Measurements from ENCODE around the gene TSPAN9. TPM values are rescaled to one million over a fixed set of nuclear protein-coding genes. Genes with fewer than 3 reads are reported as not detected.

The TSPAN9 gene
- total RNA-seq, 1 experiment from 2014 or later, result 7.7 TPM

DNA sequence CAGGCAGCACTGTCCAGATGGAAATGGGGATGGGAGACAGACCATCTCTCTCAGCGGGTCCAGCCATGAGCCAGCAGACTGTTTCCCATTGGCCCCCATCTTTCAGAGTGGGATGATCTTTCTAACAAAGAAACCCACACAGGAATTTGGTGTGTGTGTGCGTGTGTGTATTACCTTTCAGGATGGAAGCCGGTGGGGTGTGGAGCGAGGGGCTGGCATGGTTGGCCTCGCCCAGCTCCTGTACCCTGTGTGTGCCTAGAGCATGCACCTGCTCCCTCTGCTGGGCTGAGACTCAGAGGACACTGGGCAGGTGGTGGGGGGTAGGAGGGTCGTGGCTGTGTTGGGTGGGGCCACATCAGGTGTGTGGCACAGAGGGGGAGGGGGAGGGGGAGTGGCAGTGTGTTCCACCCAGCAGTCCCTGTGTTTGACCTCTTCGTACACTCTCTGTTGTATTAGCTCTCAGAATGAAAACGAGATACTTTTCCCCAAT, 33.0 kb upstream of the TSPAN9 start:
- BruUV-seq (replicated peaks), result no TSS peak
- Histone ChIP-seq H3K4me3 (ENCODE audit: low read depth in 2 of 2, low read length in 2 of 2) (no peak overlapping the region), H3K9me3 (ENCODE audit: control insufficient read depth, insufficient read depth, low read depth, low read length) (no peaks in the 10 kb centered on the region), H3K27ac (ENCODE audit: low read length) (no peak overlapping the region), H3K36me3 (ENCODE audit: control insufficient read depth, insufficient read depth, low read length) (no peaks in the 10 kb centered on the region), H3K27me3 (ENCODE audit: control insufficient read depth, insufficient read depth, low read length) (no peaks in the 10 kb centered on the region), H3K4me1 (ENCODE audit: control insufficient read depth, insufficient read depth, low read length) (no peaks in the 10 kb centered on the region)
- CTCF ChIA-PET, result no interaction called here
- in situ Hi-C loops (cut with HindIII; ENCODE audit: low pct_unique_long_range_greater_than_20kb, low sequenced_read_pairs), result no loop called here
- ATAC-seq (no peak), DNase-seq (ENCODE audit: low read depth, low spot score) (no peak)
- no peak for TF ChIP-seq TCF7L2 (IDR thresholded peaks at IDR 0.05; ENCODE audit: low read depth, low read length)
- no peak for TF ChIP-seq SIN3A (IDR thresholded peaks at IDR 0.05; ENCODE audit: borderline replicate concordance, insufficient read depth, low read depth, low read length)
- TF ChIP-seq, protein P1, sequence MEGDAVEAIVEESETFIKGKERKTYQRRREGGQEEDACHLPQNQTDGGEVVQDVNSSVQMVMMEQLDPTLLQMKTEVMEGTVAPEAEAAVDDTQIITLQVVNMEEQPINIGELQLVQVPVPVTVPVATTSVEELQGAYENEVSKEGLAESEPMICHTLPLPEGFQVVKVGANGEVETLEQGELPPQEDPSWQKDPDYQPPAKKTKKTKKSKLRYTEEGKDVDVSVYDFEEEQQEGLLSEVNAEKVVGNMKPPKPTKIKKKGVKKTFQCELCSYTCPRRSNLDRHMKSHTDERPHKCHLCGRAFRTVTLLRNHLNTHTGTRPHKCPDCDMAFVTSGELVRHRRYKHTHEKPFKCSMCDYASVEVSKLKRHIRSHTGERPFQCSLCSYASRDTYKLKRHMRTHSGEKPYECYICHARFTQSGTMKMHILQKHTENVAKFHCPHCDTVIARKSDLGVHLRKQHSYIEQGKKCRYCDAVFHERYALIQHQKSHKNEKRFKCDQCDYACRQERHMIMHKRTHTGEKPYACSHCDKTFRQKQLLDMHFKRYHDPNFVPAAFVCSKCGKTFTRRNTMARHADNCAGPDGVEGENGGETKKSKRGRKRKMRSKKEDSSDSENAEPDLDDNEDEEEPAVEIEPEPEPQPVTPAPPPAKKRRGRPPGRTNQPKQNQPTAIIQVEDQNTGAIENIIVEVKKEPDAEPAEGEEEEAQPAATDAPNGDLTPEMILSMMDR (IDR thresholded peaks at IDR 0.05), result no peak
- TF ChIP-seq, protein P2, sequence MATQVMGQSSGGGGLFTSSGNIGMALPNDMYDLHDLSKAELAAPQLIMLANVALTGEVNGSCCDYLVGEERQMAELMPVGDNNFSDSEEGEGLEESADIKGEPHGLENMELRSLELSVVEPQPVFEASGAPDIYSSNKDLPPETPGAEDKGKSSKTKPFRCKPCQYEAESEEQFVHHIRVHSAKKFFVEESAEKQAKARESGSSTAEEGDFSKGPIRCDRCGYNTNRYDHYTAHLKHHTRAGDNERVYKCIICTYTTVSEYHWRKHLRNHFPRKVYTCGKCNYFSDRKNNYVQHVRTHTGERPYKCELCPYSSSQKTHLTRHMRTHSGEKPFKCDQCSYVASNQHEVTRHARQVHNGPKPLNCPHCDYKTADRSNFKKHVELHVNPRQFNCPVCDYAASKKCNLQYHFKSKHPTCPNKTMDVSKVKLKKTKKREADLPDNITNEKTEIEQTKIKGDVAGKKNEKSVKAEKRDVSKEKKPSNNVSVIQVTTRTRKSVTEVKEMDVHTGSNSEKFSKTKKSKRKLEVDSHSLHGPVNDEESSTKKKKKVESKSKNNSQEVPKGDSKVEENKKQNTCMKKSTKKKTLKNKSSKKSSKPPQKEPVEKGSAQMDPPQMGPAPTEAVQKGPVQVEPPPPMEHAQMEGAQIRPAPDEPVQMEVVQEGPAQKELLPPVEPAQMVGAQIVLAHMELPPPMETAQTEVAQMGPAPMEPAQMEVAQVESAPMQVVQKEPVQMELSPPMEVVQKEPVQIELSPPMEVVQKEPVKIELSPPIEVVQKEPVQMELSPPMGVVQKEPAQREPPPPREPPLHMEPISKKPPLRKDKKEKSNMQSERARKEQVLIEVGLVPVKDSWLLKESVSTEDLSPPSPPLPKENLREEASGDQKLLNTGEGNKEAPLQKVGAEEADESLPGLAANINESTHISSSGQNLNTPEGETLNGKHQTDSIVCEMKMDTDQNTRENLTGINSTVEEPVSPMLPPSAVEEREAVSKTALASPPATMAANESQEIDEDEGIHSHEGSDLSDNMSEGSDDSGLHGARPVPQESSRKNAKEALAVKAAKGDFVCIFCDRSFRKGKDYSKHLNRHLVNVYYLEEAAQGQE (IDR thresholded peaks at IDR 0.05; ENCODE audit: insufficient read depth in 1 of 2, low read depth in 2 of 2, low read length in 1 of 2), result no peak
- TF ChIP-seq POLR2AphosphoS5 (IDR thresholded peaks at IDR 0.05; ENCODE audit: low read depth, low read length), result no peak
- POLR2A ChIA-PET, result no interaction called here
- intact Hi-C loops (cut with micrococcal nuclease; ENCODE audit: unreplicated experiment), result no loop called here

DNA sequence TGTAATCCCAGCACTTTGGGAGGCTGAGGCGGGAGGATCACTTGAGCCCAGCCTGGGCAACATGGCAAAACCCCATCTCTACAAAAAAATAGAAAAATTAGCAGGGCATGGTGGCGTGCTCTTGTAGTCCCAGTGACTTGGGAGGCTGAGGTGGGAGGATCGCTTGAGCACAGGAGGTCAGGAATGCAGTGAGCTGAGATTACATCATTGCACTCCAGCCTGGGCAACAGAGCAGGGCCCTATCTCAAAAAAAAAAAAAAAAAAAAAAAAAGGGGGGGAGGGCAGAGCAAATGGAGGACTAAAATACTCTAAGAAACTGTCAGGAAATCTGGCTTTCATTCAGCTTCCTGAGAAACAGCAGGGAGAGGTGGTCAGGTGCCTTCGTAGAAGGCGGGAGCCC, 31.7 kb upstream of the TSPAN9 start:
- DNase-seq (ENCODE audit: low read depth, low spot score) (no peak), ATAC-seq (no peak)
- CTCF ChIA-PET, result no interaction called here
- H3K4me3 ChIP-seq (ENCODE audit: low read depth in 2 of 2, low read length in 2 of 2), result no peak overlapping the region
- TF ChIP-seq POLR2AphosphoS5 (IDR thresholded peaks at IDR 0.05; ENCODE audit: low read depth, low read length) (no peak), SIN3A (IDR thresholded peaks at IDR 0.05; ENCODE audit: borderline replicate concordance, insufficient read depth, low read depth, low read length) (no peak), TCF7L2 (IDR thresholded peaks at IDR 0.05; ENCODE audit: low read depth, low read length) (no peak)
- TF ChIP-seq, protein P1 (IDR thresholded peaks at IDR 0.05), result no peak
- TF ChIP-seq, protein P2 (IDR thresholded peaks at IDR 0.05; ENCODE audit: insufficient read depth in 1 of 2, low read depth in 2 of 2, low read length in 1 of 2), result no peak
- H3K9me3 ChIP-seq (ENCODE audit: control insufficient read depth, insufficient read depth, low read depth, low read length), result no peaks in the 10 kb centered on the region
- no peaks in the 10 kb centered on the region for H3K36me3 ChIP-seq (ENCODE audit: control insufficient read depth, insufficient read depth, low read length)
- POLR2A ChIA-PET, result no interaction called here
- H3K27me3 ChIP-seq (ENCODE audit: control insufficient read depth, insufficient read depth, low read length), result no peaks in the 10 kb centered on the region
- BruUV-seq (replicated peaks), result no TSS peak
- no peak overlapping the region for H3K27ac ChIP-seq (ENCODE audit: low read length)
- in situ Hi-C loops (cut with HindIII; ENCODE audit: low pct_unique_long_range_greater_than_20kb, low sequenced_read_pairs), result no loop called here
- no peaks in the 10 kb centered on the region for H3K4me1 ChIP-seq (ENCODE audit: control insufficient read depth, insufficient read depth, low read length)
- intact Hi-C loops (cut with micrococcal nuclease; ENCODE audit: unreplicated experiment), result no loop called here
